Activated T-cell treated with anti-CD3 and anti-CD28 coated beads for 1 hour (primary cell): Measurements from ENCODE around the gene SHANK1.

ENCODE experiments used
- DNase-seq: peaks from one replicate; pipeline ENCODE4 v3.0.0-alpha.2; 2020; ENCODE audit warnings: low read depth

The SHANK1 gene

GRCh38 chr19:50659318-50660087 is 60.1 kb downstream of the SHANK1 start:
- DNase-seq, result no peak

- DNase-seq, result peak; percentile 25
Measured at GRCh38 chr19:50658441-50659317, 60.9 kb downstream of the SHANK1 start.

DNA sequence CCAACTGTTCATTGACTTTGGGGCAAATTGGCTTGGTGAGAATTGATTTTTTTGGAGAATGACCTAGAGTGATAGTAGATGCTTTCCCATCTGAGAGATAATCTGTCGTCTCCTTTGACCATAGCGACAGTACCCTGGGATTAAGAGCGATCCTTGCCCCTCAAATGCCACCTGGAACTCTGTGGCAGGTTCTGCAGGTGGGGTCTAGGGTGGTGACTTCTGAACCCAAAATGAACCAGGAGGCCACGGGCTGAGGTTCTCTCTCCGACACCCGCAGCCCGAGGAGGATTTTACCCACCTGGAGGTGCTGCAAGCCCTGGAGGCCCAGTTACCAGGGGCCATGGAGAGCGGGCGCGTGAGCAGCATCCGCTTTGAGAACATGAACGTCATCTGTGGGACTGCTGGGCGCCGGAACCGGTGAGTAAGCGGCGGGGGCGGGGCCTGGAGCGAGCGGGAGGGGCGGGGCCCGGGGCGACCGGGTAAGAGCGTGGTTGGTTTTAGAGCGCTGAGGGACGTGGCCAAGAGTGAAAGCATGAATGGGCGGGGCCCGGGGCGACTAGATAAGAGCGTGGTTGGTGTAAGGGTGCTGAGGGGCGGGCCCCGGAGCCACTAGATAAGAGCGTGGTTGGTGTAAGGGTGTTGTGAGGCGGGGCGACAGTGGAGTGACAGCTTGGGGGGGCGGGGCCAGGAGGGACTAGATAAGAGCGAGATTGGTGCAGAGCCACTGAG is 61.7 kb downstream of the SHANK1 start:
- peak; percentile 65 for DNase-seq

- DNase-seq, result no peak
Measured at GRCh38 chr19:50657222-50657669, 62.4 kb downstream of the SHANK1 start.

GRCh38 chr19:50654882-50655281 is 64.7 kb downstream of the SHANK1 start:
- no peak for DNase-seq

DNA sequence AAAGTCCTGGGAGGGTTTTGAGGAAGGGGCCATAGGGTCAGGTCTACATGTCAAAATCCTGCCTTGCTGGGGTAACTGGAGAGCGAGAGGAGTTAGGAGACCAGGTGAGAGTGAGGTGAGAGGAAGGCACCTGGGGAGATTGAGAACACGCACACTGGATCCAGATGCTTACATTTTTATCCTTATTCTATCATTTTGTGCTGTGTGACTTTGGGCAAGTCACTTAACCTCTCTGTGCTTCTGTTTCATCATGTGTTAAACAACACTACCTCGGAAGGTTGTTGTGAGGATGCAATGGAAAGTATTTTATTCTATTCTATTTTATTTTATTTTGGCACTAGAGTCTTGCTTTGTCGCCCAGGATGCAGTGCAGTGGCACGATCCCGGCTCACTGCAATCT is 66.9 kb downstream of the SHANK1 start:
- DNase-seq, result no peak

- no peak for DNase-seq
Measured at GRCh38 chr19:50651174-50651573, 68.4 kb downstream of the SHANK1 start.

GRCh38 chr19:50649433-50650391 is 69.9 kb downstream of the SHANK1 start, which contains the start of gene C19orf81:
Gene C19orf81, plus strand, starts transcription at chr19:50649445. Its CDS starts 0 bp downstream, at chr19:50649445.
- no peak for DNase-seq

- no peak for DNase-seq
Measured at GRCh38 chr19:50648659-50649058, 70.9 kb downstream of the SHANK1 start.

GRCh38 chr19:50647879-50648615 is 71.6 kb downstream of the SHANK1 start:
- no peak for DNase-seq

GRCh38 chr19:50646074-50646807 is 73.4 kb downstream of the SHANK1 start:
- no peak for DNase-seq

GRCh38 chr19:50645107-50645506 is 74.5 kb downstream of the SHANK1 start:
- DNase-seq, result no peak

DNA sequence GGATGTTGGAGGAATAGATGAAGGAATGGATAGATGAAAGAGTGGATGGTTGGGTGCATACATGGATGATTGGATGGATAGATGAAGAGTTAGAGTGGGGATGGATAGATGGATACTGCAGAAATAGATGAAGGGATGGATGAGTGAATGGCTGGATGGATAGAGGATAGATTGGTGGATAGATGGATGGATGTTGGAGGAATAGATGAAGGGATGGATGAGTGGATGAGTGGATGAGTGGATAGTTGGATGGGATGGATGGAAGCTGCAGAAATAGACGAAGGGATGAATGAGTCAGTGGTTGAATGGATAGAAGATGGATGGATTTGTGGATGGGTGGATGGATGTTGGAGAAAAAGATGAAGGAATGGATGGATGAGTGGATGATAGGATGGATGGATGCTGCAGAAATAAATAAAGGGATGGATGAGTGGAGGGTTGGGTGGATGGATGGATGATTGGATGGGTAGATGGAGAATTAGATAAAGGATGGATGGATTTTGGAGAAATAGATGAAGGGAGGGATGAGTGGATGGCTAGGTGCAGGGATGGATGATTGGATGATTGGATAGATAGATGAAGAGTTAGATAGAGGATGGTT is 75.2 kb downstream of the SHANK1 start:
- DNase-seq, result no peak

- no peak for DNase-seq
Measured at GRCh38 chr19:50640368-50640767, 79.2 kb downstream of the SHANK1 start.

DNA sequence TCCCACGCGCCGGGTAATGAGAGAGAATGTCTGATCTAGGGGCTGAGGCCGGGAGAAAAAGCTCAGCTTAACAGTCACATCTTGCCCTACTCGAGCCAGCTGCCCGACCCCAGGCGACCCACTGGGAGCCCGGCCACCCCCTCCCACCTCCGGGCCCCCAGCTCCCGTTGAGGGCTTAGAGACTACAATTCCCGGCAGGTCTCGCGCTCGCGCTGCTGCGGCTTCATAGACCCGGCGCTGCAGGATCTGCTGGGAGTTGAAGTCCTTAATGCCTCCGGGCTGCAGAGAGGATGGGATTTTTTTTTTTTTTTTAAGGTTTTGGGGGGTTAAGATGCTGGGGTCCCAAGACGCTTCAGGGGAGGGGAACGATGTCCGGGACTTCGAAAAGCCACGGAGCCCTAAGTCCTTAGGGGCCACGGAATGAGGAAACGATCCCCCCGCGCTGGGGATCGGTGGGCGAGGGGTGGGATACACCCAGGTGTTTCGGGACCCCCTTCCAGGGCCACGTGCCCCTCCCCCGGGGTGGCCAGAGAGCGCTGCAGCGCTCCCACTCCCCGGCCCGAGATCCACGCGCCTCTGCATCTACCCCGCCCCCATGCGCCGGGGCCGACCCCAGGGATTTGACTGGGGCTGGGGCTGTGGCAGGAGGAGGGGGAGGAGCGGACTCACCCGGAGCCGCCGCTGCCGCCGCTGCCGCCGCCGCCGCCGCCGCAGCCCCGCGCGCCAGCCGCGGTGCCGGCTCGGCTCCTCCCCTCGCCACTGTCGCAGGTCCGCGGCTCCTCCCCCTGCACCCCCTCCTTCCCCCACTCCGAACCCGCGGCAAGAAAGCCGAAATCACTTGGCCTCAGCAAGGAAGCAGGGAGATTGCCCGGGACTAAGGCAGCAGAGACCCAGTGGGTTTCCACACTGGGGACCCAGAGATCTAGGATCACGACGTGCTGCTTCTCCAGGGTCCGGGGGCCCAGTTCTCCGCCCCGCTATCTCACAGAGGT is 80.2 kb downstream of the SHANK1 start, which contains the start of gene SYT3:
SYT3 (minus strand) TSS at position 761 of the 992 bp plus-strand sequence. CDS start 2,470 bp downstream, outside the sequence.
- DNase-seq, result peak; percentile 12

- no peak for DNase-seq
Measured at GRCh38 chr19:50638600-50638999, 81.0 kb downstream of the SHANK1 start.

DNA sequence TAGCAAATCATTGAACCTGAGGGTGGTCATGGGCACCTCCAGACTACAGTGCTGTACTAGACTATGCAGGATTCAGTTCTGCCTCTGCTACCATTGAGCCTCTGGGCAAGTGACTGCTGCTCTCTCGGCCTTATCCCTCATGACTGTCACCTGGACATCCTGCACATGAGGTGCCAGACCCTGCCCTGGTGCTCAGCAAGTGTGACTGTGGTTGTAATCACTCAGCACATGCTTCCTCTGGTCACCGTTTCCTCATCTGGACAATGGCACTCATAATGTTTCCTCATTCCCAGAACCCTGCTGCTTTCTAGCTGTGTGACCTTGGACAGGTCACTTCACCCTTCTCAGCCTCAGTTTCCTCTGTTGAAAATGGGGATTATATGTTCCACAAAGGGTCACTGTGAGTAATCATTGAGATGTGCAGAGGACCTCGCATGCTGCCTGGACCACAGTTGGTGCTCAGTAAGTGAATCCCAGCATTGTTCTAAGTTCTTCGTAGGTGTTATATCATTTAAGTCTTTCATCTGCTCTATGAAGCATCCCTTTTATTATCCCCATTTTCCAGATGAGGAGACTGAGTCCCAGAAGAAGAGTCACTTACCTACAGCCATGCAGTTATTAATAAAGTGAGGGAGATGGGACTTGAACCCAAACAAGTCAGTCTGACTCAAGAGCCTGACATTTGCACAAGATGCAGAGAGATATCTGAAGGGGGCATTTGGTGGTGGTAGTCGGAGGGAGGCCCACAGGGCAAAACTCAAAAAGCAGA is 83.1 kb downstream of the SHANK1 start:
- no peak for DNase-seq
